Measurements from ENCODE around the gene GRIN2C.

The GRIN2C gene

DNA sequence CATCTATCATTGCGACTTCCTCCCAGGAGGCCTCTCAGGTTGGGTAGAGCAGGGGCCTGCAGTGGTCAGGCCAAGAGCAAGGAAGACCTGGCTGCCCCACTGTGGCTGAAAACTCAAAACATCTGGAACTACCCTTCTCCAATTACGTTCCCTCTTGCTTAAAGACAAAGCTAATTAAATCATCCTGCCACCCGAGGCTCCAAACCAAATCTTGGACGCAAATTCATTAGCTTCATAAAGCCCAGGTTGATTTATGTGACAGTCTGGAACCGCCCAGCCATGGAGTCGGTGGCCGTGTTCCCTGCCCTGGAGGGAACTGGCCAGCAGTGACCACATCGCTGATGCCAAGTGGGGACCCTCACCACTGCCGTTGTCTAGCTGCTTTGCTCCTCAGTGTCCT is 21.4 kb downstream of the GRIN2C start:
- no peak for DNase-seq (ENCODE audit: low read depth, low spot score)
- H3K36me3 ChIP-seq (ENCODE audit: insufficient read depth, low read length): no peaks in the 10 kb centered on the region
- H3K9ac ChIP-seq (ENCODE audit: insufficient read length): no peak overlapping the region
- H3K27ac ChIP-seq: no peak overlapping the region
- H3K4me3 ChIP-seq: no peak overlapping the region
- TF ChIP-seq FOXP2 (optimal IDR thresholded peaks at IDR 0.05; ENCODE audit: control extremely low read depth, extremely low read length, insufficient read depth) (no peak), EZH2 (IDR thresholded peaks at IDR 0.05) (no peak), POLR2AphosphoS5 (IDR thresholded peaks at IDR 0.05; ENCODE audit: borderline replicate concordance, low read depth, low read length) (no peak)
- no peaks in the 10 kb centered on the region for H3K9me3 ChIP-seq (ENCODE audit: low read depth, low read length)

DNA sequence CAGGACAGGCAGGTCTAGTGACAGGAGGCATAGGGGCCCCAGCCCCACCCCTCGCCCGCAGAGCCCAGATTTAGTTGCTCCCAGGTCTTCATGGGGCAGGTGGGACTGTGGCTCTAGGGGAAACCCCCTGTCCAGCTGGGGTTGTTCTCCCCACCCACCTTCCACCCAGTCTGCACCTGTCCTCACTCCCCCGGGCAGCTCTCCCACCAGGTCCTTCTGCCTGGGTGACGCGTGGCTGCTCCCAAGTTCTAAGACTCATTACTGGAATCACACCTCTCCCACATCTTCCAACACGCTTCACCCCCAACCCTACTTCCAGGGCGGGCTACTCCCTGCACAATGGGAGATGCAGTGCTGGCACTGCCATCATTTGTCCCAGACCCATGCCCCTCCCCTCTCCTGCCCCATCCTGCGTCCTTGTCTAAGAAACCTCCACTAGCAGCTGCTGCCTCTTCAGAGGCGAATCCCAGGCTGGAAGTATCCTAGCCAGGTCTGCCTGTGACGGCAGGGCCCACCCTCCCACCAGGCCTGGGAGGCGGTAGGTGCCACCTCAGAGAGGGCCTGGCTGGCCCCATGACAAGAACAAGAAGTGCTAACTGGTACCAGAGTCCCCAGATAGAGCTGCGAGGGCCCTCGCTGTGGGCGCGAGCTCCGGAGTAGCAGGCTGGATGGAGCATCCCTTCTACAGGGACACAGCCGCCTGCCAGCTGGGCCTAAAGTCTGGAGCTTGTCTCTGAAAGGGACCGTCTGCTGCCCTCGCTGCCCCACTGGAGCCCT is 22.8 kb downstream of the GRIN2C start:
- Histone ChIP-seq H3K4me3 (no peak overlapping the region), H3K36me3 (ENCODE audit: insufficient read depth, low read length) (no peaks in the 10 kb centered on the region), H3K9ac (ENCODE audit: insufficient read length) (no peak overlapping the region), H3K9me3 (ENCODE audit: low read depth, low read length) (no peaks in the 10 kb centered on the region), H3K27ac (no peak overlapping the region)
- TF ChIP-seq EZH2 (IDR thresholded peaks at IDR 0.05) (no peak), FOXP2 (optimal IDR thresholded peaks at IDR 0.05; ENCODE audit: control extremely low read depth, extremely low read length, insufficient read depth) (no peak), POLR2AphosphoS5 (IDR thresholded peaks at IDR 0.05; ENCODE audit: borderline replicate concordance, low read depth, low read length) (no peak)
- DNase-seq (ENCODE audit: low read depth, low spot score): no peak

DNA sequence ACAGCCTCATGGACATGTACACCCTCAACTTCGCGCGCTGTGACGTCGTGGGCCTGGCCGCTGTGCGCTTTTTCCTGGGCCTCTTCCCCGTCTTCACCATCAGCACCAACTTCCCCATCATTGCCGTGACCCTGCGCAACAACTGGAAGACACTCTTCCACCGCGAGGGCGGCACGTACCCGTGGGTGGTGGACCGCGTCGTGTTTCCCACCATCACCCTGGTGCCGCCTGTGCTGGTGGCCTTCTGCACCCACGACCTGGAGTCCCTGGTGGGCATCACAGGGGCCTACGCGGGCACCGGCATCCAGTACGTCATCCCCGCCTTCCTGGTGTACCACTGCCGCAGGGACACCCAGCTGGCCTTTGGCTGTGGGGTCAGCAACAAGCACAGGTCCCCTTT is 23.5 kb downstream of the GRIN2C start:
- Histone ChIP-seq H3K9me3 (ENCODE audit: low read depth, low read length) (no peaks in the 10 kb centered on the region), H3K4me3 (no peak overlapping the region), H3K27ac (no peak overlapping the region), H3K36me3 (ENCODE audit: insufficient read depth, low read length) (no peaks in the 10 kb centered on the region), H3K9ac (ENCODE audit: insufficient read length) (no peak overlapping the region)
- TF ChIP-seq EZH2 (IDR thresholded peaks at IDR 0.05) (no peak), POLR2AphosphoS5 (IDR thresholded peaks at IDR 0.05; ENCODE audit: borderline replicate concordance, low read depth, low read length) (no peak), FOXP2 (optimal IDR thresholded peaks at IDR 0.05; ENCODE audit: control extremely low read depth, extremely low read length, insufficient read depth) (no peak)
- DNase-seq (ENCODE audit: low read depth, low spot score): no peak

DNA sequence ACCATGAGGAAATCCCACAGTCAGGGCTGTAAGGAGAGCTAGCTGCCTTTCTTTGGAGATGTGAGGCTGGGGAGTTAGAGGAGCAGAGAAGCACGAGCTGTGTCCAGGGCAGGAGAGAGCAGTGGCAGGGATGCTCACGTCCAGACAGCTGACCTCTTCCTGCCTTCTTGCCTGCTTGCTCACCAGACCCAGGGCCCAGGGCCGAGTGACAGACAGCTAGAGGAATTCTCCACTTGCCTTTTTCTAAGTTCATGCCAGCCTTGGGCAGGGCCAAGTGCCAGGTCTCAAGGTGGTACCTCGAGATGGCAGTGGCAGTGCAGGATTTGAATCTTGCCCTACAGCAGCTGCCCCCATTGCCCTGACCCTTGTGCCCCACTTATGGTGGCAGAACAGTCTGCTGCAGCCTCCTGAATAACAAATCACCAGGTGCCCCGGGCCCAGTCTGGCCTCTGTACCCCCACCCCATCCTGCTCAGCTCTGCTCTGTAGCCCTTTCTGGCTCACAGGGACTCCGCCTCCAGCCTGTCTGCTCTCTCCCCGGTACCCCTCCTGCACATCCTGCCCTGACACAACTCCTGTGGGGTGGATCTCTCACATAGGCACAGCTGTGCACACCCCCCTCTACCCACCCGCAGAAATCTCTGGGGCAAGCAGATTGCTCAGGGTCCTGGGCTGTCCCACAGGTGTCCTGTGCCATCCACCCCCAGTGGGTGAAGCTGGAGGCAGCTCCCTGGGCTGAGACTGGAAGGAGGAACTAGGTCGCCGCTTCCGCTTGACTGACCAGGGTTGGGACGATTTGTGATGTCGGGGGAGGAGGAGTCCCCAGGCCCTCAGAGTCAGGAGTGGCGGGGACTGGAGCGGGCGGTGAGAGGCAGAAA is 25.9 kb downstream of the GRIN2C start:
- no peak overlapping the region for H3K9ac ChIP-seq (ENCODE audit: insufficient read length)
- no peaks in the 10 kb centered on the region for H3K36me3 ChIP-seq (ENCODE audit: insufficient read depth, low read length)
- H3K9me3 ChIP-seq (ENCODE audit: low read depth, low read length): no peaks in the 10 kb centered on the region
- DNase-seq (ENCODE audit: low read depth, low spot score): no peak
- H3K4me3 ChIP-seq: no peak overlapping the region
- no peak overlapping the region for H3K27ac ChIP-seq
- TF ChIP-seq FOXP2 (optimal IDR thresholded peaks at IDR 0.05; ENCODE audit: control extremely low read depth, extremely low read length, insufficient read depth) (no peak), EZH2 (IDR thresholded peaks at IDR 0.05) (no peak), POLR2AphosphoS5 (IDR thresholded peaks at IDR 0.05; ENCODE audit: borderline replicate concordance, low read depth, low read length) (no peak)

DNA sequence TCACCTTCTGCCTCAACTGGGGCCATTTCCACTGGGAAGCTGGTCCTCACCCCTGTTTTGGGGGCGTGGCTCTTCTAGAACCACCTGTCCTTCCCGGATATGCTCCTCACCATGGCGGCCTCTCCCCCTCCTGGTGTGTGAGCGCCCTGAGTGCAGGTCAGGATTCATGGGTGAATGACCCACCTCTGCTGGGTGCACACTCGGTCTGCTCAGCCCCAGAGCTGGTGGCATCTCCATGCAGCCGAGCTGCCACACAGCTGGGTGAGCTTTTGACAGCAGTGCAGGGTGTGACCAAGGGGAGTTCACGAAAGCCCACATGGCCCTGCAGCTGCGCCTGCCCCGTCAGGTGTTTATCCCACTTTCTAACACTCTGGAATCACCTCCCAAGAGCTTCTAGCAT is 27.3 kb downstream of the GRIN2C start:
- DNase-seq (ENCODE audit: low read depth, low spot score): no peak
- no peaks in the 10 kb centered on the region for H3K36me3 ChIP-seq (ENCODE audit: insufficient read depth, low read length)
- H3K27ac ChIP-seq: no peak overlapping the region
- H3K4me3 ChIP-seq: no peak overlapping the region
- TF ChIP-seq FOXP2 (optimal IDR thresholded peaks at IDR 0.05; ENCODE audit: control extremely low read depth, extremely low read length, insufficient read depth) (no peak), EZH2 (IDR thresholded peaks at IDR 0.05) (no peak), POLR2AphosphoS5 (IDR thresholded peaks at IDR 0.05; ENCODE audit: borderline replicate concordance, low read depth, low read length) (no peak)
- H3K9me3 ChIP-seq (ENCODE audit: low read depth, low read length): no peaks in the 10 kb centered on the region
- H3K9ac ChIP-seq (ENCODE audit: insufficient read length): no peak overlapping the region

DNA sequence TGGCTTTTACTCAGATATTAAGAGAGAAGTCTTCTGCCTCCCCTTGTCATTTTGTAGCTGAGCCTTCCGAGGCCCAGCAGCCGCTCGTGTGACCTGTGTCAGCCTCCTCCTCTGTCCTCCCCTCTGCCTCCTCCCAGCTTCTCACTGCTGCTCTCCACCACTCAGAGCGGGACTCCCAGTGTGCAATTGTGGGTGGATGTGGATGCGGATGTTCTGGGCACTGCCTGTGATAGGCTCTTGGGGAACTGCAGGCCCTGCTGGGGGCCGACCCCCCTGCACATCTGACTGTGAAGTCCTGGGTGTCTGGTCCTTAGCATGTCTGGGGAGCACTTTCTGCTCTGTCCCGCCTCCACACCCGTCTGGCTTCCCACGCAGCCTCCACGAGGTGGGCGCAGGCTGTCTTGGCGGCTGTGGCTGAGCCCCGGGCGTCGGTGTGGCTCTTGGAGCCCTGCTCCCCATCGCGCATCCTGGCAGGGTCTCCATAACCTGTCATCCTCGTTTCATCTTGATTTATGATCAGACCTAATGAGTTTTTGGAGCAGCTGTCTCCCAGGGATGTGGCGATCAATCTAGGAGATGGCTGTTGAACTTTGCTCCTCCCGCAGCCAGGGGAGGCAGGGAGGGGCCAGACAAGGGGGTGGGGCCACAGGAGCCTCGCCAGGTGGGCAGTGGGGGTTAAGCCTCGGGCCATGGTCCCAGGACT is 28.1 kb downstream of the GRIN2C start:
- H3K9me3 ChIP-seq (ENCODE audit: low read depth, low read length): no peaks in the 10 kb centered on the region
- no peaks in the 10 kb centered on the region for H3K36me3 ChIP-seq (ENCODE audit: insufficient read depth, low read length)
- H3K9ac ChIP-seq (ENCODE audit: insufficient read length): no peak overlapping the region
- no peak for DNase-seq (ENCODE audit: low read depth, low spot score)
- H3K27ac ChIP-seq: no peak overlapping the region
- H3K4me3 ChIP-seq: no peak overlapping the region
- TF ChIP-seq POLR2AphosphoS5 (IDR thresholded peaks at IDR 0.05; ENCODE audit: borderline replicate concordance, low read depth, low read length) (no peak), FOXP2 (optimal IDR thresholded peaks at IDR 0.05; ENCODE audit: control extremely low read depth, extremely low read length, insufficient read depth) (no peak), EZH2 (IDR thresholded peaks at IDR 0.05) (no peak)

DNA sequence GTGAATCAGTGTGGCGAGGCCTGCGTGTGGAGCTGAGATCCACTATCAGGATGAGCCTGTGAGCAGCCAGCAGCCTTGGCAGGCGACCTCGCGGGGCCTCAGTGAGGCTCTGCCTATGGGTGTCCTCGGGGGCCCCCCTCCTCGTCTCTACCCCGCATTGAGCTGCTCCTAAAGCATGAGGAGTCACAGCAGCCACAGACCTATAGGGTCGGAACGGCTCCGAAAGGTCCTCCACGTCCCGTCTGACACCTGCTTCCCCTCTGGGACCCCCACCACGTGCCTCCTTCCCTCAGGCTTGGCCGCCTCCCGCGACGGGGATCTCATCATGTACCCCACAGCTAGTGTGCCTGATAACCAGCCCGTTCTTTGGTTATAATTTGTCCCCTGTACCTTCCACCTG is 28.8 kb downstream of the GRIN2C start:
- H3K4me3 ChIP-seq: no peak overlapping the region
- TF ChIP-seq EZH2 (IDR thresholded peaks at IDR 0.05): no peak
- no peak for TF ChIP-seq FOXP2 (optimal IDR thresholded peaks at IDR 0.05; ENCODE audit: control extremely low read depth, extremely low read length, insufficient read depth)
- TF ChIP-seq POLR2AphosphoS5 (IDR thresholded peaks at IDR 0.05; ENCODE audit: borderline replicate concordance, low read depth, low read length): no peak
- no peaks in the 10 kb centered on the region for H3K36me3 ChIP-seq (ENCODE audit: insufficient read depth, low read length)
- no peak overlapping the region for H3K27ac ChIP-seq
- H3K9ac ChIP-seq (ENCODE audit: insufficient read length): no peak overlapping the region
- no peak for DNase-seq (ENCODE audit: low read depth, low spot score)
- no peaks in the 10 kb centered on the region for H3K9me3 ChIP-seq (ENCODE audit: low read depth, low read length)

DNA sequence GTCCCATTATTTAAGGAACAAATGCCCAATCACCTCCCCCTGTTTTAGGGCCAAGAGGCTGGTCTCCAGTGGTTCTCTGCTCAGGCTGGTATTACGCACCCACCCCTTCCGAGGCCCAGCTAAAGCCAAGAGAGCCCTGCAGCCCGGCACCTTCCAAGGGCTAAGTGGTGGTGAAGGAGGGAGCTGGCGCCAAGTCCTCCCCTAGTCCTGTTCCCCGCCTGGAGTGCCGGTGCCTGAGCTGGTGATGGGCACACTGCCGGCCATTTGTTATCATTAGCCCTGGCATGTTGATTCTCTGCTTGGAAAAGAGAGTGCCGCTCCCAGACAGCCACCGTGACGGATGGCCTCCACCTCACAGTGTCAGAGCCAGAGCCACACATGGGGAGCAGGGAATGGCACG is 31.9 kb downstream of the GRIN2C start:
- H3K36me3 ChIP-seq (ENCODE audit: insufficient read depth, low read length): no peaks in the 10 kb centered on the region
- no peak for DNase-seq (ENCODE audit: low read depth, low spot score)
- H3K9me3 ChIP-seq (ENCODE audit: low read depth, low read length): no peaks in the 10 kb centered on the region
- H3K9ac ChIP-seq (ENCODE audit: insufficient read length): no peak overlapping the region
- H3K4me3 ChIP-seq: no peak overlapping the region
- no peak overlapping the region for H3K27ac ChIP-seq
- no peak for TF ChIP-seq EZH2 (IDR thresholded peaks at IDR 0.05)
- TF ChIP-seq POLR2AphosphoS5 (IDR thresholded peaks at IDR 0.05; ENCODE audit: borderline replicate concordance, low read depth, low read length): no peak
- no peak for TF ChIP-seq FOXP2 (optimal IDR thresholded peaks at IDR 0.05; ENCODE audit: control extremely low read depth, extremely low read length, insufficient read depth)

Measured in SK-N-MC (cell line).